CD4-positive, CD25-positive, alpha-beta regulatory T cell (primary cell): ENCODE results near the gene RWDD2A. TPM values are rescaled to one million over a fixed set of nuclear protein-coding genes. Genes with fewer than 3 reads are reported as not detected.

Source experiments
- ATAC-seq, 2 donors: fragments of 150-1000 bp; cut with Tn5 transposase; one replicate each; pipeline ENCODE4 v1.10.0; 2021; ENCODE audit warnings: low read depth in 2 of 2, moderate number of reproducible peaks in 2 of 2, moderate library complexity in 1 of 2
- DNase-seq, 3 donors: peaks; one replicate each; pipeline versions ENCODE4 v3.0.0 to v3.0.0-alpha.2; 2012 to 2022; ENCODE audit warnings: mixed read lengths in 1 of 3
- H3K27ac ChIP-seq: one replicate; pipeline ENCODE4 v1.7.0; 2013; ENCODE audit warnings: mild to moderate bottlenecking, low read length; ENCODE audit not compliant: insufficient read depth, poor library complexity, severe bottlenecking
- H3K27me3 ChIP-seq: one replicate; pipeline ENCODE4 v1.7.0; 2013; ENCODE audit warnings: low read length; ENCODE audit not compliant: control insufficient read depth, insufficient read depth
- H3K36me3 ChIP-seq: one replicate; pipeline ENCODE4 v1.7.0; 2013; ENCODE audit warnings: mild to moderate bottlenecking, low read length, moderate library complexity; ENCODE audit not compliant: control insufficient read depth, insufficient read depth
- H3K4me1 ChIP-seq: 2 replicates; pipeline ENCODE4 v1.7.0; 2013; ENCODE audit warnings: mild to moderate bottlenecking, low read length; ENCODE audit not compliant: insufficient read depth, control insufficient read depth, poor library complexity, severe bottlenecking
- H3K4me3 ChIP-seq: one replicate; pipeline ENCODE4 v1.7.0; 2013; ENCODE audit warnings: low read depth, mild to moderate bottlenecking, low read length, moderate library complexity
- H3K9me3 ChIP-seq, 2 experiments: 1 replicate in 1 of 2; 2 replicates in 1 of 2; pipeline ENCODE4 v1.7.0; 2013; ENCODE audit warnings: low read length in 2 of 2, mild to moderate bottlenecking in 1 of 2, moderate library complexity in 1 of 2; ENCODE audit not compliant: control insufficient read depth in 2 of 2
- H3K27ac Mint-ChIP-seq, 3 donors: one replicate each; pipeline ENCODE4 v1.8.0; 2020 to 2022; ENCODE audit warnings: mild to moderate bottlenecking in 3 of 3, mixed read lengths in 3 of 3, moderate library complexity in 2 of 3
- H3K27me3 Mint-ChIP-seq: one replicate; pipeline ENCODE4 v1.8.0; 2022; ENCODE audit warnings: mild to moderate bottlenecking, mixed read lengths
- H3K36me3 Mint-ChIP-seq: one replicate; pipeline ENCODE4 v1.8.0; 2020; ENCODE audit warnings: mixed read lengths
- H3K4me1 Mint-ChIP-seq, 4 donors: one replicate each; pipeline ENCODE4 v1.8.0; 2020 to 2022; ENCODE audit warnings: mixed read lengths in 4 of 4, mild to moderate bottlenecking in 1 of 4
- H3K4me3 Mint-ChIP-seq, 4 donors: one replicate each; pipeline ENCODE4 v1.8.0; 2020 to 2022; ENCODE audit warnings: mild to moderate bottlenecking in 4 of 4, mixed read lengths in 4 of 4, moderate library complexity in 3 of 4
- H3K9me3 Mint-ChIP-seq, 7 donors: one replicate each; pipeline ENCODE4 v1.8.0; 2020 to 2022; ENCODE audit warnings: mixed read lengths in 7 of 7, mild to moderate bottlenecking in 3 of 7, moderate library complexity in 2 of 7
- polyA plus RNA-seq, 4 donors: library from polyadenylated mRNA; unstranded; fragments of 300-500 nt; fragmentation: Illumina TruSeq; gene quantifications; one replicate each; pipeline ENCODE4 v1.2.3, GENCODE V29; 2021
- total RNA-seq: library from RNA; stranded (reverse); gene quantifications from one replicate; pipeline ENCODE4 v1.2.3, GENCODE V29; 2022

RWDD2A gene
- 2.1 TPM for total RNA-seq
- polyA plus RNA-seq: 1 to 10 TPM; 3.0 to 3.7 (median 3.3) TPM

DNA sequence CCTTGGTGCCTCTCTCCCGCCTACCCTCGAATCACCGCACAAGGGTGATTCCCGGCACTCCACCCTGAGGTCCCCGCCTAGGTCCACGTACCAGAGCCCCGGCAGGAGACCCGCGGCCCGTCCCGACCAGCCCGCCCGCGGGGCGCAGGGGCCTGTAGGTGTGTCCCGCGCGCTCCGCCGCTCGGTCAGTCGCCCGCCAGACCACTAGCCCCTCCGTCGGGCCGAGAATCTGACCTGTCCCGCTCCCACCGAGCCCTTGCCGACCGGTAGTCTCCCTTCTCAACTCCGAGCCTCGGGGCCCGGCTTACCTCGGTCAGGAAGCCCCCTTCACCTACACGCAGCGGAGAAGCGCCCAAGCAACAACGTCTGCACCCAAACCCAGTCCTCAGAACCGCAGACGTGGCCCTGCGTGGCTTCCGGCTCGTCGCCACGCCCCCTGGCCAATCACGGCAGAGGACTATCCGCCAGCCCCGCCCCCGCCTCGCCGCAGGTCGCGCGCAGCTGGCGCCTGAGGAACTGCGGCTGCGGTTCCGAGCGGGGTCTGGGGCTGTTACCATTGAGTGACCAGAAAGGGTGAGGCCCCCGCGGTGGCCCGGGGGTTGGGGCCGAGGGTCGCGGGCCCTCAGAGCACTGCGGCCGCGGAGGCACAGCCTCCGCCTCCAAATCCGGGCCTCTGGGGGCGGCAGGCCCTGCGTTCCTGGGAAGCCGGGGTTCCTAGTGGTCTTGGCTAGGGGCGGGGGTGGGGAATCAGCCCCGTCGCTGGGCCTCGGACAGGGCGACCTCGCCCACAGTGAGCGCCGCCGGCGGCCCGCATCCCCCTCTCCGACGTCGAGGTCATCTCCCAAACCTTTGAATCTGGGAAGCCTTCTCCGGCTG is at the start of gene RWDD2A, which contains the start of gene PGM3:
Gene RWDD2A, plus strand, starts transcription at position 487 of the 876 bp plus-strand sequence. CDS start 1,095 bp downstream, outside the sequence.
Gene PGM3, minus strand, starts transcription at position 395 of the 876 bp plus-strand sequence. CDS start 2,253 bp downstream, outside the sequence.
- Mint-ChIP-seq H3K36me3 (peaks cover 13% of the 10 kb centered on the region), H3K4me1 (peaks cover 34 to 69% (median 50%) of the 10 kb centered on the region in 4 donors), H3K4me3 (peak within 1 kb of the TSS; percentile 95 to 100 (median 99)), H3K9me3 (no peaks in the 10 kb centered on the region), H3K27me3 (no peaks in the 10 kb centered on the region), H3K27ac (peak within 1 kb of the TSS; percentile 94 to 99 (median 96))
- Histone ChIP-seq H3K4me1 (peaks cover 26% of the 10 kb centered on the region), H3K27me3 (no peaks in the 10 kb centered on the region), H3K9me3 (no peaks in the 10 kb centered on the region), H3K27ac (peak within 1 kb of the TSS; percentile 74), H3K36me3 (peaks cover 4% of the 10 kb centered on the region), H3K4me3 (peak within 1 kb of the TSS; percentile 90)
- peak; percentile 99 for ATAC-seq
- DNase-seq: peak; percentile 87 to 94 (median 89)

DNA sequence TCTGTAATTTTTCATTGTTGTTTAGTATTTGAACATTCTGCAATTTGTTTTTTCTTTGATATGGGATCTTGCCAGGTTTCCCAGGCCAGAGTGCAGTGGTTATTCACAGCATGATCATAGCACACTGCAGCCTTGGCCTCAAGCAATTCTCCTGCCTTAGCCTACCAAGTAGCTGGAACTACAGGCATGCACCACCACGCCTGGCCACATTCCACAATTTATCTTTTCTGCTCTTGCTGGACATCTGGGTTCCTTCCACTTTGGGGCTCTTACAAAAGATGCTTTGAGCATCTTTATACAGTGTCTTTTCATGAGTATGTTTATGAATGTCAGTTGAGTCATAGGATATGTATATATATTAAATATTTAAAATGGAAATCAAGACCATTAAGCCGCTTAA is 42.0 kb upstream of the RWDD2A start:
- Mint-ChIP-seq H3K36me3 (peaks cover 40% of the 10 kb centered on the region), H3K4me3 (no peak overlapping the region), H3K4me1 (no peaks in the 10 kb centered on the region), H3K27ac (no peak overlapping the region), H3K27me3 (no peaks in the 10 kb centered on the region), H3K9me3 (no peaks in the 10 kb centered on the region)
- H3K9me3 ChIP-seq: no peaks in the 10 kb centered on the region
- no peaks in the 10 kb centered on the region for H3K27me3 ChIP-seq
- ATAC-seq (no peak), DNase-seq (no peak)
- no peak overlapping the region for H3K27ac ChIP-seq
- peaks cover 68% of the 10 kb centered on the region for H3K36me3 ChIP-seq
- no peaks in the 10 kb centered on the region for H3K4me1 ChIP-seq
- H3K4me3 ChIP-seq: no peak overlapping the region

DNA sequence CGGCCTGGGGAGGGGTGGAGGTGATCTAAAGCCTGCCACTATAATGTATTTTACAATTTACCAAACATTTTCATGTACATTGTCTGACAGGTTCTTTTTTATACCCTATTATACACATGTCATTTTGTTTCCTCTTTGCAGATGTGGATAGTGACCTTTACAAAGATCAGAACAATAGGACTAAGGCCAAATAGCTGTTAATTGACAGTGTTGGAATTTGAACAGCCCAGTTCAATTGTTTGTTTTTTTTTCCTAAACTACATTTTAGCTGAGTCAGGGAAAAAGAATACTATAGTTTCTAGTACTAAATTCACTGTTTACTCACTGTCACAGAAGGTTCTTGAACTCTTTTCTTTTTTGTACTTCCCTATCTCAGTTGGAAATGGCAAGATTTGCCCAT is 40.2 kb upstream of the RWDD2A start:
- H3K9me3 ChIP-seq: no peaks in the 10 kb centered on the region
- peaks cover 47% of the 10 kb centered on the region for H3K36me3 Mint-ChIP-seq
- no peaks in the 10 kb centered on the region for H3K27me3 ChIP-seq
- ATAC-seq (no peak), DNase-seq (no peak)
- H3K27ac ChIP-seq: no peak overlapping the region
- H3K4me3 ChIP-seq: no peak overlapping the region
- no peak overlapping the region for H3K27ac Mint-ChIP-seq
- no peaks in the 10 kb centered on the region for H3K27me3 Mint-ChIP-seq
- H3K4me3 Mint-ChIP-seq: peak overlapping the region in 1 of 4 donors; percentile 27
- H3K4me1 Mint-ChIP-seq: no peaks in the 10 kb centered on the region
- no peaks in the 10 kb centered on the region for H3K4me1 ChIP-seq
- peaks cover 63% of the 10 kb centered on the region for H3K36me3 ChIP-seq
- no peaks in the 10 kb centered on the region for H3K9me3 Mint-ChIP-seq

DNA sequence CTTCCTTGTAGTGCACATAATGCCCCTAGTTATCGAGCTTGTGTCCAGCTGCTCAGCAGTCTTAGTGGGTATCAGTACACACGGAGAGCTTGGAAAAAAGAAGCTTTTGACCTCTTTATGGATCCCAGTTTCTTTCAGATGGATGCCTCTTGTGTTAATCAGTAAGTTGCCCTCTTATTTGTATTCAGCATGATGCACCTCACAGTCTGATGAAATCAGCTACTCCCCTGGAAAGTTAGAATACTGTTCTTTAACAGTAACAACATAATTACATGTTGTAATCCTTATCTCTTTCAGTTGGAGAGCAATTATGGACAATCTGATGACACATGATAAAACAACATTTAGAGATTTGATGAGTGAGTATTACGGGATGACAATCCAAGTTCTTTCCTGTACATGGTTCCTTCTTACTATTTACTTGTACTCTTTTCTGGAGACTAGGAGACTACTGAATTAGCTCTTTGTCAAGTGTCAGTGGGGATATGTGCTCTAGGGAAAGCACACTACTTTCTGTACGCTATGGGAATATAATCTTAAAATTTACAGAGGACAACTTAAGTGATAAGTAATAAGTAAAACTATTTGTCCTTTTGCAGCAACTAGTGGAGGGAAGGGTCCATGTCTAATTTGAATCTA is 39.2 kb upstream of the RWDD2A start:
- Mint-ChIP-seq H3K4me1 (no peaks in the 10 kb centered on the region), H3K27me3 (no peaks in the 10 kb centered on the region), H3K4me3 (no peak overlapping the region), H3K9me3 (no peaks in the 10 kb centered on the region), H3K36me3 (peaks cover 43% of the 10 kb centered on the region), H3K27ac (no peak overlapping the region)
- no peak for ATAC-seq
- peaks cover 70% of the 10 kb centered on the region for H3K36me3 ChIP-seq
- no peaks in the 10 kb centered on the region for H3K27me3 ChIP-seq
- no peaks in the 10 kb centered on the region for H3K9me3 ChIP-seq
- no peak overlapping the region for H3K4me3 ChIP-seq
- DNase-seq: no peak
- no peaks in the 10 kb centered on the region for H3K4me1 ChIP-seq
- H3K27ac ChIP-seq: no peak overlapping the region

DNA sequence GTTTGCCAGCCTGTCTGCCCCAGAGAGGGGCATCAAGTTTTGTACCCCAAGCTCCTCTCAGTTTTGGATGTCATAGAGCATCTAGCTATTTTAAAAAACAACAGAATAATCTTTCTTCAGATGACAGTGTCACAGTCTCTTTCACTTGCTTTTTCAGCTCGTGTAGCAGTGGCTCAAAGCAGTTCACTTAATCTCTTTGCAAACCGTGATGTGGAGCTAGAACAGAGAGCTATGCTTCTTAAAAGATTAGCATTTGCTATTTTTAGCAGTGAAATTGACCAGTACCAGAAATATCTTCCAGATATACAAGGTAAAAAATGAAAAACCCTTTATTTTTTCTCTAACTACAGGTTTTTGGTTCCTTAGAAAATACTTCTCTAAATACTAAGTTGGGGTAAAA is 37.4 kb upstream of the RWDD2A start:
- Histone ChIP-seq H3K4me3 (no peak overlapping the region), H3K27ac (no peak overlapping the region), H3K4me1 (no peaks in the 10 kb centered on the region), H3K36me3 (peaks cover 70% of the 10 kb centered on the region), H3K27me3 (no peaks in the 10 kb centered on the region), H3K9me3 (no peaks in the 10 kb centered on the region)
- Mint-ChIP-seq H3K27ac (peak overlapping the region in 1 of 3 donors; percentile 49), H3K9me3 (no peaks in the 10 kb centered on the region), H3K27me3 (no peaks in the 10 kb centered on the region), H3K4me3 (no peak overlapping the region), H3K36me3 (peaks cover 44% of the 10 kb centered on the region), H3K4me1 (peaks cover 0 to 4% (median 0%) of the 10 kb centered on the region in 4 donors)
- DNase-seq: no peak
- ATAC-seq: no peak

DNA sequence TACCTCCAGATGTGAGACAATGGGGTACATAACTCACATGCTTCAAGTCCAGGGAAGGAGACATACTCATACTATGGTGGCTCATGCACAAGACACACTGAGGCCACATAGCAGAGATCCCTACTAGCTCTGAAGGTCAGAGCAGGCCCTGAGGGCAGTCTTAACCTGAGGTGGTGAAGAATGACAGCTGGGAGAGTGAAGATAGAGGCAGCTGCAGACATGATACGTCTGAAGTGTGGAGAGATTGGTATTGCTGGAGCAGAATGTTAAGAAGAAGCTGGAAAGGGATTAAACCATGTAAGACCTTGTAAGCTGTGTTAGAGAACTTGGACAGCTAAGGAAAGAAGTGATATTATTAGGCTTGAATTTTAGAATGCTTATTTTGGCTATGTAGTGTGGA is 33.0 kb upstream of the RWDD2A start:
- Mint-ChIP-seq H3K9me3 (no peaks in the 10 kb centered on the region), H3K4me3 (no peak overlapping the region), H3K36me3 (peaks cover 38% of the 10 kb centered on the region), H3K27me3 (no peaks in the 10 kb centered on the region), H3K27ac (peak overlapping the region in 1 of 3 donors; percentile 43), H3K4me1 (peaks cover 0 to 4% (median 0%) of the 10 kb centered on the region in 4 donors)
- ATAC-seq (no peak), DNase-seq (no peak)
- no peaks in the 10 kb centered on the region for H3K27me3 ChIP-seq
- peaks cover 57% of the 10 kb centered on the region for H3K36me3 ChIP-seq
- H3K27ac ChIP-seq: no peak overlapping the region
- no peaks in the 10 kb centered on the region for H3K4me1 ChIP-seq
- H3K9me3 ChIP-seq: no peaks in the 10 kb centered on the region
- H3K4me3 ChIP-seq: no peak overlapping the region

DNA sequence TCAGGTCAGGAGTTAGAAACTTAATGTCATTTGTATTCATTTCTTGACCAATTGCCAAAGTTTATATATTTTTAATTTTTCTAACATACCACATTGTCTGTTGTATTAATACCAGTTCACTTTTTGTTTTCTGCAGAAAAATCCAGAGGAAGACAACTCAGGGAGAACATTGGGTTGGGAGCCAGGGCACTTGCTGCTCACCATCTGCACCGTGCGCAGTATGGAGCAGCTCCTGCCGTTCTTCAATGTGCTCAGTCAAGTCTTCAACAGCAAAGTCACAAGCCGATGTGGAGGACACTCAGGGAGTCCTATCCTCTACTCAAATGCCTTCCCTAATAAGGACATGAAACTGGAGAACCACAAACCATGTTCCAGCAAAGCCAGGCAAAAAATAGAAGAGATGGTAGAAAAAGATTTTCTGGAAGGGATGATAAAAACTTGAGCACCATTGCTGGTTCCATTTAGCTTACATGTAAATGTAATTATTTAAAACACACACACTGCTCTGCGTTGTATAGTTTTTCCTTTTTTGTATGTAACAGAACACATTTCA is 25.4 kb upstream of the RWDD2A start:
- DNase-seq (no peak), ATAC-seq (no peak)
- no peak overlapping the region for H3K27ac Mint-ChIP-seq

More for the DNA sequence above, 25.4 kb upstream of the RWDD2A start:
- H3K27ac ChIP-seq: no peak overlapping the region
- no peaks in the 10 kb centered on the region for H3K9me3 ChIP-seq
- H3K4me1 ChIP-seq: no peaks in the 10 kb centered on the region
- no peak overlapping the region for H3K4me3 ChIP-seq
- Mint-ChIP-seq H3K36me3 (peaks cover 65% of the 10 kb centered on the region), H3K4me1 (no peaks in the 10 kb centered on the region), H3K9me3 (no peaks in the 10 kb centered on the region), H3K27me3 (no peaks in the 10 kb centered on the region), H3K4me3 (no peak overlapping the region)
- peaks cover 83% of the 10 kb centered on the region for H3K36me3 ChIP-seq
- H3K27me3 ChIP-seq: no peaks in the 10 kb centered on the region
